ENCODE measurements around the gene MEX3D.
A peak's percentile ranks its signal among the peaks of the same experiment; 100 is the strongest.

DNA sequence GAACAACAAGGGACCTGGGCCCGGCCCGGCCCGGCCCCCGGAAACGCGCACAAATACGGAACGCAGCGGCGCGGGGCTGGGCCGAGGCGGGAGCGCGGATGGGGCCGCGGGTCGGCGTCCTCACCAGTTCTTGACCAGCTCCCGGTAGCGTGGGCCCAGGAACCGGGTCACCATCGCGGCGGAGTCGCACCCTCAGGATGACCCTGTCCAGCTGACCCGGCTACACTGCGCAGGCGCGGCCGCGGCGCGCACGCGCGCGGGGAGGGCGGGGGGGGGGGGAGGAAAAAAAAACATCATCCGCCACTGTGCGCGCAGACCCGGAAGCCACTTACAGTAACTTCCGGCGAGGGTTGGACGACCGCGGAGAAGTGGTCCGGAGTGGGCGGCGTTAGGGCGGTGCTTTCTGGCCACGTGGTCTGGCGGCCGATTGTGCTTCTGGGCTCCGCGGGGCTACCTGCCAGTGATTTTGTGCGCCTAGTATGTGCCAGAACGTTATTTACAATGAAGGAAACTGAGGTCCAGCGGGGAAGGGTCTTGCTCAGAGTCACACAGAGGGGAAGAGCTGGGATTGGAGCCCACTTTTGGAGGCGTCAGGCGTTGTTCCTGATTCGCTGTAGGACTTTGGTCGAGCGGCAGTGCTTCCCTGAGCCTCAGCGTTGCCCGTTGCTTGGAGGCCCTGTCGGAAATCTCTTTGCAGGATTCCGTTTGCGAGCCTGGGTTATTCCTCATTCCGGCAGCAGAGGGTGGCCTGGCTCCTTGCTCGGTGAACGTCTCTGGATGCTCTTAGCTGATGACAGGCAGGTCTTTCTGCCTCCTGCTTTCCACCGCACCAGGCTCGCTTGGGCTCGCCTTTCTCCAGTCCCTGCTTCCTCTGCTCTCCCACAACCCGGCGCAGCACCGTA, 37.4 kb upstream of the MEX3D start, which contains the start of gene UQCR11:
- peak; percentile 96 for TF ChIP-seq POLR2AphosphoS5 (IDR thresholded peaks at IDR 0.05; ENCODE audit: borderline replicate concordance, low read depth, low read length)
- no peak for TF ChIP-seq EZH2 (IDR thresholded peaks at IDR 0.05)
- no peak for TF ChIP-seq FOXP2 (optimal IDR thresholded peaks at IDR 0.05; ENCODE audit: control extremely low read depth, extremely low read length, insufficient read depth)
